ENCODE data around the gene ARL10.
"Not testable (repeated sequence)": the region's sequence is repeated elsewhere in the genome, so short reads cannot be mapped to it uniquely, and the experiment has no call there.

Gene ARL10

DNA sequence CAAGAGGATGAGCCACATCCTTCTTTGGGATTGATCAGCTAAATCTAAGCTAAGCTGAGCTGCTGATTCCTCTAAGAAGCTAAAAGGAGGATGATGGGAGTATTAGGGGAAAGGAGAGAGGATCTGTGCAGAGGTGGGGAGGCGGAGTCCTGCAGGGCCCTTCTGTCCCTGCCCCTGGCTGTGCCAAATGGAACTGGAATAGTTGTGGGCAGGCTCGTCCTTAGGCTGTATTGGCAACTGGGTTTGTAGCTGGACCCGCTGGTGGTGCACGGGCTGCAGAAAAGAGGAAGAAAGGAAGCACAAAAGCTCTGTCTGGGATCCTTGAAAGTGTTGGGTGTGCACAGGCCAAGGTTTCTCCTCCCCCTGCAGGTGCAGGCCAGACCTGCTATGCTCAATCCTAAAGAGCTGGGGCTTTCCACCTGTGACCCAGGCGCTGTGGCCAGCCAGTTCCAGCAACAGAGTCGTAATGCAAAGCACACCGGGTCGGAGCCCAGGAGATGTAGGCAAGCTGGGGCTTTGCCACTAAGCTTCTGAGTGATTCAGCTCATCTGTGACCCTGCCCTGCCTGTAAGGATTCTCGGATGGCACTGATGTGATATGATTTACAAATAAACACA, 41.3 kb downstream of the ARL10 start:
- Histone ChIP-seq H3K4me3 (ENCODE audit: low read depth in 1 of 2, low read length in 2 of 2) (no peak overlapping the region), H3K4me1 (ENCODE audit: control insufficient read depth in 1 of 2, insufficient read depth in 2 of 2, low read length in 2 of 2) (peaks cover 0 to 9% of the 10 kb centered on the region in 2 donors), H3K27me3 (ENCODE audit: low read depth, low read length) (no peaks in the 10 kb centered on the region), H3K9me3 (ENCODE audit: control insufficient read depth in 1 of 2, low read length in 2 of 2) (no peaks in the 10 kb centered on the region), H3K36me3 (ENCODE audit: control insufficient read depth in 1 of 2, insufficient read depth in 2 of 2, low read length in 2 of 2) (peaks cover 18 to 55% of the 10 kb centered on the region in 2 donors), H3K27ac (ENCODE audit: low read length) (no peak overlapping the region)

DNA sequence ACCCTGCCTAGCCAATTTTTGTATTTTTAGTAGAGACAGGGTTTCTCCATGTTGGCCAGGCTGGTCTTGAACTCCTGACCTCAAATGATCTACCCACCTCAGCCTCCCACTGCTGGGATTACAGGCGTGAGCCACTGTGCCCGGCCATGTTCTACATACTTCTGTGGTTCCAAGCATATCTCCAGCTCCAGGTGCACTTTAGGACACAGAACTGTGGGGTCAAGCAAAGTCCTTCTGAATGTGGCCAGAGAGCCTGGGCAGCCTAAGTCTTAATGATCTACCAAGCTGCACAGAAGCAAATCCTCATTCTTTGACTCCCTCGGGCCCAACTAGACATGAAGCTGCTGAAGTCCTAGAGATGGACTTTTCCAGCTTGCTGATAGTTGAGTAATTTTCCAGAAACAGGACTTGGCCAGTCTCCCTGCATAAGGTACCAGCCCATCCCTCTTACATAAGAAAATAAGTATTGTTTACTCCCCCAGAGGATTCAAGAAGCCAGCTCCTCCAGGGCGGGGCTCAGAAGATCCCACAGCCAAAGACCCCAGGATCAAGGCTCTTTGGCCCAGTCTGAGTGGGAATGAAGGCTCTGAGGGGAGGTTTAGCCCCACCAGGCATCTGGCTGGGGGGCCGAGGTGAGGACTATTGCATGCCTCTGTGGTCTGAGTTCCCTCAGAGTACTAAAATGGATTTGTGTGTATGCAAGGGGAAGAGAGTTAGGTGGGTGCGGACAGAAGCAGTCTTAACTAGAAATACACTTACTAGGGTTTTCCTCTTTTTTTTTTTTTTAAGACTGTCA, 42.4 kb downstream of the ARL10 start:
- H3K4me3 ChIP-seq (ENCODE audit: low read depth in 1 of 2, low read length in 2 of 2), result no peak overlapping the region
- no peaks in the 10 kb centered on the region for H3K9me3 ChIP-seq (ENCODE audit: control insufficient read depth in 1 of 2, low read length in 2 of 2)
- no peaks in the 10 kb centered on the region for H3K27me3 ChIP-seq (ENCODE audit: low read depth, low read length)
- no peak overlapping the region for H3K27ac ChIP-seq (ENCODE audit: low read length)
- H3K4me1 ChIP-seq (ENCODE audit: control insufficient read depth in 1 of 2, insufficient read depth in 2 of 2, low read length in 2 of 2), result peaks cover 3 to 12% of the 10 kb centered on the region in 2 donors
- H3K36me3 ChIP-seq (ENCODE audit: control insufficient read depth in 1 of 2, insufficient read depth in 2 of 2, low read length in 2 of 2), result peaks cover 18 to 55% of the 10 kb centered on the region in 2 donors

DNA sequence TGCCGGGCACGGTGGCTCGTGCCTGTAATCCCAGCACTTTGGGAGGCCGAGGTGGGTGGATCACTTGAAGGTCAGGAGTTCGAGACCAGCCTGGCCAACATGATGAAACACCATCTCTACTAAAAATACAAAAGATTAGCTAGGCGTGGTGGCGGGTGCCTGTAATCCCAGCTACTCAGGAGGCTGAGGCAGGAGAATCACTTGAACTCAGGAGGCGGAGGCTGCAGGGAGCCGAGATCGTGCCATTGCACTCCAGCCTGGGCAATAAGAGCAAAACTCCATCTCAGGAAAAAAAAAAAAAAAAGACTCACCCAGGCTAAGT, 42.9 kb downstream of the ARL10 start:
- Histone ChIP-seq H3K36me3 (ENCODE audit: control insufficient read depth in 1 of 2, insufficient read depth in 2 of 2, low read length in 2 of 2) (peaks cover 18 to 55% of the 10 kb centered on the region in 2 donors), H3K4me1 (ENCODE audit: control insufficient read depth in 1 of 2, insufficient read depth in 2 of 2, low read length in 2 of 2) (peaks cover 8 to 16% of the 10 kb centered on the region in 2 donors)
- not testable (repeated sequence) for H3K27ac ChIP-seq (ENCODE audit: low read length)

DNA sequence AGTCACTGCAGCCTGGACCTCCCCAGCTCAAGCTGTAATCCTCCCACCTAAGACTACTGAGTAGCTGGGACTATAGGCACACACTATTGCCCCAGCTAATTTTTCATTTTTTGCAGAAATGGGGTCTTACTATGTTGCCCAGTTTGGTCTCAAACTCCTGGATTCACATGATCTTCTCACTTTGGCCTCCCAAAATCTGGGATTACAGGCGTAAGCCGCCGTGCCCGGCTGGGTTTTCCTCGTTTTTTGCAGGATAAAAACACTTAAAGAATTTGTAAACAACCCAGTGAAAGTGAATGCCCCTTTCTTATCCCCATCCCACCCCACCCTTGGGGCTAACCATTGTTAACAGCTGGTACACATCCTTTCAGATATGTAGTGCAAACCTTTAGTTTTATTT, 43.3 kb downstream of the ARL10 start:
- Histone ChIP-seq H3K4me3 (ENCODE audit: low read depth in 1 of 2, low read length in 2 of 2) (no peak overlapping the region), H3K4me1 (ENCODE audit: control insufficient read depth in 1 of 2, insufficient read depth in 2 of 2, low read length in 2 of 2) (peaks cover 12 to 20% of the 10 kb centered on the region in 2 donors), H3K27me3 (ENCODE audit: low read depth, low read length) (no peaks in the 10 kb centered on the region), H3K36me3 (ENCODE audit: control insufficient read depth in 1 of 2, insufficient read depth in 2 of 2, low read length in 2 of 2) (peaks cover 18 to 55% of the 10 kb centered on the region in 2 donors), H3K9me3 (ENCODE audit: control insufficient read depth in 1 of 2, low read length in 2 of 2) (no peaks in the 10 kb centered on the region), H3K27ac (ENCODE audit: low read length) (no peak overlapping the region)

More for the DNA sequence above, 42.9 kb downstream of the ARL10 start:
- H3K9me3 ChIP-seq (ENCODE audit: control insufficient read depth in 1 of 2, low read length in 2 of 2); H3K27me3 ChIP-seq (ENCODE audit: low read depth, low read length); H3K4me3 ChIP-seq (ENCODE audit: low read depth in 1 of 2, low read length in 2 of 2): not testable (repeated sequence)

DNA sequence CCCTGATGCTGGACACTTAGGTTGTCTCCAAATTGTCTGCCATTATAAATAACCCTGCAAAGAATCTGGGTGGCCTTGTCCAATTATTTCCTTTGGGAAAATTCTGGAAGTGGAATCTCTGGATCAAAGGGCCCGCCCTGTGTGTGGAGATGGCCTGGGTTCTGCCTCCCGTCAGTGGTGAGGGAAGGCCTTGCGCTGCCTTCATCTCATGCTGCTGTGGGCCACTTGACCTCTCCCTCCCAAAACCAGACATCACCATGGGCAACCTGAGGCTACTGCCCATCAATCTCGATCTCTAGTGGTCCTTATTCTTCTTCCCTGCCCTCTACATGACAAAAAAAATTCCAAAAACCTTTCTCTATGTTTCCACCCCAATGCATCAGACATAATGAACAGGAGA, 44.5 kb downstream of the ARL10 start:
- H3K4me3 ChIP-seq (ENCODE audit: low read depth in 1 of 2, low read length in 2 of 2), result no peak overlapping the region
- H3K27ac ChIP-seq (ENCODE audit: low read length), result no peak overlapping the region
- peaks cover 18 to 45% of the 10 kb centered on the region in 2 donors for H3K36me3 ChIP-seq (ENCODE audit: control insufficient read depth in 1 of 2, insufficient read depth in 2 of 2, low read length in 2 of 2)
- no peaks in the 10 kb centered on the region for H3K27me3 ChIP-seq (ENCODE audit: low read depth, low read length)
- peaks cover 20 to 32% of the 10 kb centered on the region in 2 donors for H3K4me1 ChIP-seq (ENCODE audit: control insufficient read depth in 1 of 2, insufficient read depth in 2 of 2, low read length in 2 of 2)
- no peaks in the 10 kb centered on the region for H3K9me3 ChIP-seq (ENCODE audit: control insufficient read depth in 1 of 2, low read length in 2 of 2)

DNA sequence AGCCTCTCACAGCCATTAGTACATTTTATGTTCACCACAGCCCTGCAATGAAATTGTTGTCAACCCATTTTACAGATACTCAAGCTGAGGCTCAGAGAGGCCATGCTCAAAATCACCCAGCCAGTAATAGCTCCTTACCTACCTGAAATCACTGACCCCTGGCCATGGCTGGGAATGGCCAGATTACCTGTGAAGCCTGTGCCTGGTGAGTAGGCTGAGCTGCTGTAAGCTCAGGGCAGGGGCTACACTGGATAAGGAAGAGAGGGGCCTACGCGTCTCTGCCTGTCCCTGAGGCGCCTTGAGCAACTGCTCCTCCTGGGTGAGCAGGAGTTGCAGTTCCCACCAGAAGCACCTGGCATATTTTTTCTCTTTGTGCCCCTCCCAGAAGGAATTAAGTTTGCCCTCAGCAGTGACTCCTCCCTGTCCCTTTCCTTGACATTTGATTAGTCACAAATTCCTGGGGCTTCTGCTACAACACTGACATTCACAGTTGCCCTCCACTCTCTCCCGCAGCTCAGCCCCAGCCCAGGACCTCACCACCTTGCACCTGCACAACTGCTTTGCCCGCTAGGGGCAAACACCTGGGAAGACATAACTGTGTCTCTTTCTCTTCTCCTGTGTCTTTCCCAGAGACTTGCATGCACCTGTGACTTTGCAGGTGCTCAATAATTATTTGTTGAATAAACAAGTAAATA, 45.3 kb downstream of the ARL10 start:
- H3K4me3 ChIP-seq (ENCODE audit: low read depth in 1 of 2, low read length in 2 of 2), result no peak overlapping the region
- no peaks in the 10 kb centered on the region for H3K27me3 ChIP-seq (ENCODE audit: low read depth, low read length)
- no peaks in the 10 kb centered on the region for H3K9me3 ChIP-seq (ENCODE audit: control insufficient read depth in 1 of 2, low read length in 2 of 2)
- H3K4me1 ChIP-seq (ENCODE audit: control insufficient read depth in 1 of 2, insufficient read depth in 2 of 2, low read length in 2 of 2), result peaks cover 25 to 38% of the 10 kb centered on the region in 2 donors
- peaks cover 16 to 41% of the 10 kb centered on the region in 2 donors for H3K36me3 ChIP-seq (ENCODE audit: control insufficient read depth in 1 of 2, insufficient read depth in 2 of 2, low read length in 2 of 2)
- no peak overlapping the region for H3K27ac ChIP-seq (ENCODE audit: low read length)

DNA sequence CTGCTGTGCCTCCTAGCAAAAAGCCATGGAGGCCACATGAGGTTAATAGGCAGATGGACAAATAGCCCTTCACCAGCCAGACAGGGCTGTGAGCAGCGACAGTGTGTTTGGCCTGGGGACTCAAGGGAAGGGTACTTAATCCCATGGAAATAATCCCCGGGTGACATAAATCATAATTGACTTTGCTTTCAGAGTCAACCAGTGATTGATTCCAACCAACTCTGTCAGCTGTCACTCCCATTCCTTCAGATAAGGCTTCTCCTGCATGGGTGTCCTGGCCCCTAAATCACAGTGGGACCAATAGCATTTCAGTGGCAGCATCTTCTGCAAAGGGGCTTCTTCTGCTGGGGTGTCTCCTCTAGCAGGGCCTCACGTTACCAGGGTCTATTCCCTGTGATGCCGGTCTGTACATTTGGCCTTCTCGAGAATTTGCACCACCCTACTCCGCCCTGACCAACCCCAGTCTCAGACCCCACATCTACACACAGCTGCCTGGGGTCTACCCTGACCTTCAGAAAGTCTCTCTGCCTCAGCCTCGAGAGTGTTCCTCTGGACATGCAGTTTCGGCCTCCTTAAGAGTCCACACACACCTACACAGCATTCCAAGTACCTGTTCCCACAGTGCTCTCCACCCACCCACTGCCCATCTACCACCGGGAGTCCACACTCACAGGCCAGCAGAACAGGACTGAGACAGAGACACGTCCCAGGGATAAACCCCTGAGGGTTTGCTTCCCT, 47.4 kb downstream of the ARL10 start:
- H3K27ac ChIP-seq (ENCODE audit: low read length), result no peak overlapping the region
- no peaks in the 10 kb centered on the region for H3K27me3 ChIP-seq (ENCODE audit: low read depth, low read length)
- H3K4me1 ChIP-seq (ENCODE audit: control insufficient read depth in 1 of 2, insufficient read depth in 2 of 2, low read length in 2 of 2), result peaks cover 29 to 45% of the 10 kb centered on the region in 2 donors
- no peaks in the 10 kb centered on the region for H3K9me3 ChIP-seq (ENCODE audit: control insufficient read depth in 1 of 2, low read length in 2 of 2)
- peaks cover 12 to 20% of the 10 kb centered on the region in 2 donors for H3K36me3 ChIP-seq (ENCODE audit: control insufficient read depth in 1 of 2, insufficient read depth in 2 of 2, low read length in 2 of 2)
- H3K4me3 ChIP-seq (ENCODE audit: low read depth in 1 of 2, low read length in 2 of 2), result no peak overlapping the region

DNA sequence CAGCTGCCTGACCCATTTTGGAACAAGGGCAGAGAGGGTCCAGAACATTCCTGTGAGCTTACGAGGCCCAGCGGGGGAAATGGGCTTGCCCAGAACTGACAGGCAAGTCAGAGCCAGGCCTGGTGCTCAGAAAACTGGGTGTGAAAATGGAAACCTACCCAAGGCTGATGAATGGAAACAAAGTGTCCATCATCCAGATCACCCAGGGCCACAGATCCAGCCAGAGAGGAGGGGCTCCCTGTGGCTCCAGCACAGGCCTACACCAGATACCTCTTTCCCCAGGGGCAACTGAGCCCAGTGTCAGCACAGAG, 47.9 kb downstream of the ARL10 start:
- Histone ChIP-seq H3K27me3 (ENCODE audit: low read depth, low read length) (no peaks in the 10 kb centered on the region), H3K9me3 (ENCODE audit: control insufficient read depth in 1 of 2, low read length in 2 of 2) (no peaks in the 10 kb centered on the region), H3K4me1 (ENCODE audit: control insufficient read depth in 1 of 2, insufficient read depth in 2 of 2, low read length in 2 of 2) (peaks cover 29 to 41% of the 10 kb centered on the region in 2 donors), H3K4me3 (ENCODE audit: low read depth in 1 of 2, low read length in 2 of 2) (no peak overlapping the region), H3K36me3 (ENCODE audit: control insufficient read depth in 1 of 2, insufficient read depth in 2 of 2, low read length in 2 of 2) (peaks cover 9 to 15% of the 10 kb centered on the region in 2 donors), H3K27ac (ENCODE audit: low read length) (no peak overlapping the region)

DNA sequence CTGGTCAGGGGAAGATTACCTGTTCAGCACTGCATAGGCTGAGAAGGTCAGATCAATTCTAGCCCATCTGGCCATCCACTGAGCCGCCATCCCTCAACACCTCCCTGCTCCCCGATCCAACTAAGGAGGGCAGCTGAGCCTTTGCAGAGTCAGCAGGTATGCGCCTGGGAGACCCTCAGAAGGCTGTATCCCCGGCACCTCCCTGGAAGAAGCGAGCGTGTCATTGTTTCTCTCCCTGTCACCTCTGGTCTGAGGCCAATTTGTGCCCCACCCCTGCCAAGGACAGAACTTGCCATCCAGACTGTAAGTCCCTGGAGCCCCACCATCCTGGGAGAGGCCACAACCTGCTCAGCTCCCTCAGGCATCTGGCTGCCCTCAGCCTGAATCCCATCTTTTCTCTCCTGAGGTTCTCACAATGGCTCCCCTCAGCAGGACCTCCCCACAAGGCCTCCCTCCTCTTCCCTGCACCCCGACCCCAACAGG, 48.5 kb downstream of the ARL10 start:
- H3K4me1 ChIP-seq (ENCODE audit: control insufficient read depth in 1 of 2, insufficient read depth in 2 of 2, low read length in 2 of 2), result peaks cover 29 to 41% of the 10 kb centered on the region in 2 donors
- no peak overlapping the region for H3K27ac ChIP-seq (ENCODE audit: low read length)
- H3K36me3 ChIP-seq (ENCODE audit: control insufficient read depth in 1 of 2, insufficient read depth in 2 of 2, low read length in 2 of 2), result peaks cover 9 to 12% of the 10 kb centered on the region in 2 donors
- H3K27me3 ChIP-seq (ENCODE audit: low read depth, low read length), result no peaks in the 10 kb centered on the region
- H3K9me3 ChIP-seq (ENCODE audit: control insufficient read depth in 1 of 2, low read length in 2 of 2), result no peaks in the 10 kb centered on the region
- peak overlapping the region in 1 of 2 donors; percentile 7 for H3K4me3 ChIP-seq (ENCODE audit: low read depth in 1 of 2, low read length in 2 of 2)

DNA sequence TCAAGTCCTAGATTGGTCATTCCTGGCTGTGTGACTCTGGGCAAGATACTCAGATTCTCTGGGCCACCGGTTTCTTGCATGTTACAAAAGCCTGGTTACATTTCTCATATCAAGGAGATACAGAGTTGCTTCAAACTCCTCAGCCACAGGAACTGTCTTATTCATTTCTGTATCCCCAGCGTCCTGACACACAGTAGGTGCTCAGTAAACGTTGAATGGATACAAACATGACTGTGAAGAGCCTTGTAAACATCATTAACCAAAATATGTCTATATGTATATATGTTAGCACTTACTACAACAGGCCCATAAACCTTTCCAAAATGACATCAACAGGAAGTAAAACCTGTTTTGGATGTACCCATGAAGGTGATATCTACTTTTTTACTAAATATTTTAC, 49.4 kb downstream of the ARL10 start:
- peak overlapping the region; percentile 88 to 92 for H3K4me3 ChIP-seq (ENCODE audit: low read depth in 1 of 2, low read length in 2 of 2)
- peak overlapping the region; percentile 49 for H3K27ac ChIP-seq (ENCODE audit: low read length)
- H3K36me3 ChIP-seq (ENCODE audit: control insufficient read depth in 1 of 2, insufficient read depth in 2 of 2, low read length in 2 of 2), result peaks cover 7 to 9% of the 10 kb centered on the region in 2 donors
- peaks cover 29 to 41% of the 10 kb centered on the region in 2 donors for H3K4me1 ChIP-seq (ENCODE audit: control insufficient read depth in 1 of 2, insufficient read depth in 2 of 2, low read length in 2 of 2)
- H3K9me3 ChIP-seq (ENCODE audit: control insufficient read depth in 1 of 2, low read length in 2 of 2), result no peaks in the 10 kb centered on the region
- H3K27me3 ChIP-seq (ENCODE audit: low read depth, low read length), result no peaks in the 10 kb centered on the region
